GM10248 (cell line): ENCODE data around the gene ZBTB20.

Experiments used
- CTCF ChIA-PET: fragments of 300-600 bp; sonication (Branson Sonifier 250); formaldehyde crosslinking; extraction: SDS; loops from one replicate; lab custom pipeline; 2021; ENCODE audit warnings: antibody characterized with exemption; lab: Yijun Ruan, JAX
- POLR2A ChIA-PET: fragments of 350-650 bp; sonication (Branson Sonifier 250); formaldehyde crosslinking; extraction: SDS; loops from one replicate; lab custom pipeline; 2020; ENCODE audit warnings: antibody characterized with exemption; lab: Yijun Ruan, JAX
- DNase-seq: peaks from one replicate; pipeline ENCODE4 v3.0.0; 2012; ENCODE audit errors: extremely low spot score
- TF ChIP-seq, protein P1 (sequence below): IDR thresholded peaks from 2 replicates; pipeline ENCODE4 v1.5.1; 2012; ENCODE audit warnings: mild to moderate bottlenecking, low read depth; ENCODE audit errors: extremely low read depth, missing control alignments, control extremely low read depth

The ZBTB20 gene

DNA sequence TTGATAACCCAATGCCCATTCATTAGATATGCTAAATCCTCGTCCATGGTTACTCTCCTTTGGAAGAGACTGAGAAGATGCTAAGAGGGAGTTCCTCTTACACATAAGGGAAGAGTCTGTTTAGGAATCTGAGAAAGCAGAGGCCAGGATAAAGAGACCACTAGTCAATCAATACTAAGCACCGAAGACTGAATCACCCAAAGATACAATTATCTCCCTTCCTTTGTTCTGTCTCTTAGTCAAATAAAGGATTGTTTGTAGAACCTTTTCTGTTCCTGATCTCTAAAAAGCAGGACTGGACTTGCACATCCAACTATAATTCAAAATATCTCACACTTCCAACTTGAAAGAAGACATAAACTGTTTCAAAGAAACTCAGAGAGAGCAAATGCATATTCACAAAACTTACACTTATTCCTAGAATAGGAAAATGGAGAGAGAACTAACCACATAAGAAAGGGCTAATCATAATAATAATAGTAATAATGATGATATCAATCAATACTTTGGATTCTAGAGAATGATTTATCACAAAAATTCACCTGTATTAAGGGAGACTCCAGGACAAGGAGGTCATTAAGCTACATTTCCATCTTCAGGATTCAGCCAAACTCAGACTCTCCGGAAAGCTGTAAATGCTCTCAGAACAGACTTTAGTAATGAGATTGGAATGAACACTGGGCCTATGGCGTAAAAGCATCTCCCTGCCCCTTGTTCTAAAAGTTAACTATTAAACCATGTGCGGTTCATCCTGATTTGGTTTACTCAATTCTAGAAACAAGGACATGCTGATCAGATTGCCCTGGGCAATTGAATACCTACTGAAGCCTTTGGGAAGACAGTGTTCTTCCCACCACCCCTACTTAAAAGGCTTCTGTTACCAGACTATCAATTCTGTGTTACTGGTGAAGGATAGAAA, 401.5 kb downstream of the ZBTB20 start:
- CTCF ChIA-PET, result interaction anchor here (1.4 kb wide), 1 partner anchor 17 kb away, joined by 3 read pairs; no protein-coding TSS in a partner anchor
- TF ChIP-seq, protein P1, sequence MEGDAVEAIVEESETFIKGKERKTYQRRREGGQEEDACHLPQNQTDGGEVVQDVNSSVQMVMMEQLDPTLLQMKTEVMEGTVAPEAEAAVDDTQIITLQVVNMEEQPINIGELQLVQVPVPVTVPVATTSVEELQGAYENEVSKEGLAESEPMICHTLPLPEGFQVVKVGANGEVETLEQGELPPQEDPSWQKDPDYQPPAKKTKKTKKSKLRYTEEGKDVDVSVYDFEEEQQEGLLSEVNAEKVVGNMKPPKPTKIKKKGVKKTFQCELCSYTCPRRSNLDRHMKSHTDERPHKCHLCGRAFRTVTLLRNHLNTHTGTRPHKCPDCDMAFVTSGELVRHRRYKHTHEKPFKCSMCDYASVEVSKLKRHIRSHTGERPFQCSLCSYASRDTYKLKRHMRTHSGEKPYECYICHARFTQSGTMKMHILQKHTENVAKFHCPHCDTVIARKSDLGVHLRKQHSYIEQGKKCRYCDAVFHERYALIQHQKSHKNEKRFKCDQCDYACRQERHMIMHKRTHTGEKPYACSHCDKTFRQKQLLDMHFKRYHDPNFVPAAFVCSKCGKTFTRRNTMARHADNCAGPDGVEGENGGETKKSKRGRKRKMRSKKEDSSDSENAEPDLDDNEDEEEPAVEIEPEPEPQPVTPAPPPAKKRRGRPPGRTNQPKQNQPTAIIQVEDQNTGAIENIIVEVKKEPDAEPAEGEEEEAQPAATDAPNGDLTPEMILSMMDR, result no peak
- DNase-seq, result no peak
- POLR2A ChIA-PET, result no interaction called here

DNA sequence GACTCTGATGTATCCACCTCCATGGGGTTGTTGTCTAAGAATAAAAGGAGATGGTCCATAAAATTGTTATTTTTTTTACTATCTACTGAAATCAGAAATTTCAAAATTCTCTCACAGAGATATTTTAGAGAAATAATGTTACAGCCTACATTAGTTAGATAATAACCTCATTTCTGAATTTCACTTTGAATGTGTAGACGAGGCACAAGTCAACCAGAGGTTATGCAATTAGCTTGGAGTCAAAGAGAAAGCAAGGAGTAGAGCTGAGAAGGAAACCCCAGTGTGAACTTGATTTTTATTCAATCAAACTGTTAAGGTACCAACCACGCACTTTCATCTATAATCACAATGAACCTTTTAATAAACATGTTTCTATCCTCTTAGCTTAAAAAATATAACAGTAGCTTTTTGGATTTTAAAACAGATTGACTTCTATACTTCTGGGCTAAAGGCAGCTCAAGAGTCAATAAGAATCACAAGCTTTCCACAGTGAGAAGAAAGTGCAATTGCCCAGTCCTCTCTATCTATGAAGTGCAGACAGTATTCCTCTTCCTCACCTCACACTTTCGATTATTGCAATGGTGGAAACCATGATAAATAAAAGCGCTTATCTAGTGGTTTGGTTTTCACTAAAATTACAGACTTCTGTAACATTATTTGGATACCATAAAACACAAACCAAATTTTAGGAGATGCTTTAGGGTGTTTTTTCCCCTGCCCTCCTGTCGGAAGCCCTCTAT, 403.2 kb downstream of the ZBTB20 start:
- POLR2A ChIA-PET, result no interaction called here
- TF ChIP-seq, protein P1, result no peak
- CTCF ChIA-PET, result interaction anchor here (1.7 kb wide), 1 partner anchor 9 kb away, joined by 6 read pairs; no protein-coding TSS in a partner anchor

DNA sequence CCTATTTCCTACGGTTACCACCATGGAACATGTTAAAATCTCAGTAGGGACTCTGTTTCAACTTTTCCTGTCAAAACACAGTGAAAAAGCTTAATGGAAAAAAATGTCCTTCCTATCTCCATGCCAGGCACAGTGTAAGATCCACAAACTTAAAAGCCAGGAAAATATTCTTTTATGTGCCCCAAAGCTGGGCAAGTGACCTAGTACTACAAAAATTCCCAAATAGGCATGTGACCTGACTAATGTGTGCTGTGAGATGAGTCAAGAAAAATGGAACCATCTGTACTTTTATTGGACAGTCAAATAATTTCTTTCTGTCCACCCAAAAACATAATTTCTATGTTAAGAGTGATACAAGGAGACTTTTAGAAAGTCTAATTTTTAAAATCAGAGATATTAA, 406.0 kb downstream of the ZBTB20 start:
- no peak for DNase-seq
- TF ChIP-seq, protein P1, result no peak
- ChIA-PET CTCF (no interaction called here), POLR2A (no interaction called here)

More for the DNA sequence above, 403.2 kb downstream of the ZBTB20 start:
- DNase-seq, result no peak

GRCh38 chr3:114739627-114740026, 407.5 kb downstream of the ZBTB20 start:
- CTCF ChIA-PET, result interaction anchor here (1.2 kb wide), 1 partner anchor 16 kb away, joined by 3 read pairs; no protein-coding TSS in a partner anchor
- TF ChIP-seq, protein P1, result no peak
- DNase-seq, result no peak
- POLR2A ChIA-PET, result no interaction called here

- ChIA-PET POLR2A (no interaction called here), CTCF (no interaction called here)
- no peak for DNase-seq
- TF ChIP-seq, protein P1, result no peak
Observed at GRCh38 chr3:114732353-114732752, 414.7 kb downstream of the ZBTB20 start.

DNA sequence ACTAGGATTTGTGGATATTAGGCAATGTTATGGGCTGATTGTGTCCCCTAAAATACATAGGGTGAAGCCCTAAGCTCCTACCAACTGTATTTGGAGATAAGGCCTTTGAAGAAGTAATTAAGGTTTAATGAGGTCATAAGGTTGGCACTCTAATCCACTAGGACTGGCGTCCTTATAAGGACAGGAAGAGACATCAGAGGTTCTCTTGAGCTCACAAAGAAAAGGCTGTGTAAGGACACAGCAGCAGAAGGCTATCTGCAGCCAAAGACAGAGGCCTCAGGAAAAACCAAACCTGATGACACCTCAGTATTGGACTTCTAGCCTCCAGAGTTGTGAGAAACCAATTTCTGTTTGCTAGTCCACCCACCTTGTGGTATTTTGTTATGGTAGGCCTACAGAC, 416.7 kb downstream of the ZBTB20 start:
- ChIA-PET POLR2A (no interaction called here), CTCF (interaction anchor here (2.5 kb wide), 1 partner anchor 17 kb away, joined by 6 read pairs; no protein-coding TSS in a partner anchor)
- DNase-seq, result no peak
- TF ChIP-seq, protein P1, result no peak
